Trophoblast cell (in vitro differentiated cells and primary cell): Measurements from ENCODE around the gene PSMB11.

Source experiments
- DNase-seq, 2 donors: peaks; one replicate each; pipeline ENCODE4 v3.0.0-alpha.2; 2016
- H2AFZ ChIP-seq: 2 replicates; pipeline ENCODE4 v1.6.1; 2013; ENCODE audit warnings: low read length, moderate library complexity, mild to moderate bottlenecking; ENCODE audit not compliant: insufficient read depth, poor library complexity
- H2AK5ac ChIP-seq: 2 replicates; pipeline ENCODE4 v1.6.1; 2013; ENCODE audit warnings: mild to moderate bottlenecking, low read length
- H2BK120ac ChIP-seq: 2 replicates; pipeline ENCODE4 v1.6.1; 2013; ENCODE audit warnings: low read length, mild to moderate bottlenecking, moderate library complexity; ENCODE audit not compliant: insufficient read depth, poor library complexity
- H2BK12ac ChIP-seq: 2 replicates; pipeline ENCODE4 v1.6.1; 2013; ENCODE audit warnings: mild to moderate bottlenecking, low read length, moderate library complexity
- H2BK5ac ChIP-seq: 2 replicates; pipeline ENCODE4 v1.6.1; 2013; ENCODE audit warnings: low read length, low read depth, moderate library complexity, mild to moderate bottlenecking; ENCODE audit not compliant: poor library complexity
- H3K14ac ChIP-seq: 2 replicates; pipeline ENCODE4 v1.6.1; 2013; ENCODE audit warnings: mild to moderate bottlenecking, low read length
- H3K18ac ChIP-seq: 2 replicates; pipeline ENCODE4 v1.6.1; 2013; ENCODE audit warnings: mild to moderate bottlenecking, low read length
- H3K23ac ChIP-seq: 2 replicates; pipeline ENCODE4 v1.6.1; 2013; ENCODE audit warnings: low read length
- H3K27ac ChIP-seq: 2 replicates; pipeline ENCODE4 v1.5.1; 2013; ENCODE audit warnings: low read depth, mild to moderate bottlenecking, inconsistent platforms, low read length, moderate library complexity
- H3K27me3 ChIP-seq: 2 replicates; pipeline ENCODE4 v1.6.1; 2013; ENCODE audit warnings: inconsistent platforms, mild to moderate bottlenecking, low read length, moderate library complexity; ENCODE audit not compliant: insufficient read depth
- H3K36me3 ChIP-seq, 2 experiments: 1 replicate in 1 of 2; 2 replicates in 1 of 2; pipeline ENCODE4 v1.6.1; 2013; ENCODE audit warnings: low read length in 2 of 2, mild to moderate bottlenecking in 2 of 2, moderate library complexity in 1 of 2; ENCODE audit not compliant: insufficient read depth in 2 of 2, control insufficient read depth in 1 of 2
- H3K4ac ChIP-seq: 2 replicates; pipeline ENCODE4 v1.6.1; 2013; ENCODE audit warnings: low read depth, mild to moderate bottlenecking, low read length, moderate library complexity
- H3K4me1 ChIP-seq, 2 experiments: 1 replicate in 1 of 2; 2 replicates in 1 of 2; pipeline ENCODE4 v1.6.1; 2013; ENCODE audit warnings: low read length in 2 of 2, mild to moderate bottlenecking in 2 of 2, moderate library complexity in 1 of 2; ENCODE audit not compliant: insufficient read depth in 2 of 2, control insufficient read depth in 1 of 2
- H3K4me2 ChIP-seq: 2 replicates; pipeline ENCODE4 v1.6.1; 2013; ENCODE audit warnings: inconsistent platforms, mild to moderate bottlenecking, low read length, moderate library complexity
- H3K4me3 ChIP-seq: 2 replicates; pipeline ENCODE4 v1.5.1; 2013; ENCODE audit warnings: mild to moderate bottlenecking, low read depth, low read length, inconsistent platforms
- H3K79me1 ChIP-seq: one replicate; pipeline ENCODE4 v1.6.1; 2013; ENCODE audit warnings: low read length
- H3K79me2 ChIP-seq: 2 replicates; pipeline ENCODE4 v1.6.1; 2013; ENCODE audit warnings: low read length, mild to moderate bottlenecking; ENCODE audit not compliant: control insufficient read depth, insufficient read depth, poor library complexity
- H3K9ac ChIP-seq: 2 replicates; pipeline ENCODE4 v1.6.1; 2013; ENCODE audit warnings: mild to moderate bottlenecking, low read length
- H3K9me3 ChIP-seq: 2 replicates; pipeline ENCODE4 v1.6.1; 2013; ENCODE audit warnings: low read depth, mild to moderate bottlenecking, control low read depth, inconsistent platforms, low read length; ENCODE audit not compliant: insufficient read depth
- H4K12ac ChIP-seq: 2 replicates; pipeline ENCODE4 v1.6.1; 2013; ENCODE audit warnings: low read depth, mild to moderate bottlenecking, low read length, moderate library complexity
- H4K8ac ChIP-seq: 2 replicates; pipeline ENCODE4 v1.6.1; 2013; ENCODE audit warnings: low read depth, mild to moderate bottlenecking, low read length, moderate library complexity
- H4K91ac ChIP-seq: one replicate; pipeline ENCODE4 v1.6.1; 2013; ENCODE audit warnings: low read depth, mild to moderate bottlenecking, low read length, moderate library complexity
- WGBS: extraction: QIAGEN DNeasy Blood & Tissue Kit; methylation state at CpG from one replicate; pipeline ENCODE4 v1.1.7; 2013; ENCODE audit warnings: missing lambda C conversion rate; ENCODE audit not compliant: insufficient read length, insufficient coverage; ENCODE audit errors: extremely low coverage; 5-methylcytosine and 5-hydroxymethylcytosine counted together

The PSMB11 gene

DNA sequence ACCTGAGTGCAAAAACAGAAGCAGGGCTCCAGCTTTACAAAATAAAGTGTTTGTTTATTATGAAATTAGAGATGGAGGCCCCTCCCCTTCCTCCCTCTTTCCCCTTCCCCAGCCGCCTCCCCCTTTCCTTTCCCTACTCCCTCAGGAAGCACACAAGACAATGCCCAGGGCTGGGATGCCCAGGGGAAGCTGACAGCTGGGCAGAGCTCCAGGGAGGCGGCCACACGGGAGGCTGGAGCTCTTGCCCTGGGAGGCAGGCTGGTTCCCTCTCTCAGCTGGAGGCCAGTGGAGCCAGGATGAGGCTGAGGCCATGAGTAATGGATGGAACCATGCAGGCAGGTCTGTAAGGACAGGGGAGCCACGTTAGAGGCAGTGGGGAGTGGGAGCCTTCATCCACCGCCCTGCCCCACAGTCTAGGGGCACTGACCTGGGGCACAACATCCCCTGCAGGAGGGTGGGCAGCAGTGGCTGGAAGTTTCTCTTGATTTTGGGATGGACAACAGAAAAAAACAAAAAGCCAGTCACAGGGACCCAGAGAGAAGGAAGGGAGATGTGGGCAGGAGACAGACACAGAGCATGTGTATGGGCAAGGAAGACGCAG, 5.1 kb downstream of the PSMB11 start:
- Histone ChIP-seq H3K18ac (no peak overlapping the region), H3K4ac (no peak overlapping the region), H3K9ac (no peak overlapping the region), H3K79me2 (no peaks in the 10 kb centered on the region), H3K23ac (no peak overlapping the region), H4K91ac (no peak overlapping the region), H4K12ac (no peak overlapping the region), H2AFZ (no peak overlapping the region), H2BK120ac (no peak overlapping the region), H4K8ac (no peak overlapping the region), H3K27me3 (no peaks in the 10 kb centered on the region), H3K36me3 (peaks cover 34 to 46% of the 10 kb centered on the region in 2 experiments), H3K4me3 (no peak overlapping the region), H2AK5ac (no peak overlapping the region), H2BK12ac (no peak overlapping the region), H2BK5ac (no peak overlapping the region), H3K9me3 (no peaks in the 10 kb centered on the region), H3K4me1 (no peaks in the 10 kb centered on the region), H3K79me1 (no peaks in the 10 kb centered on the region), H3K4me2 (no peak overlapping the region), H3K27ac (no peak overlapping the region), H3K14ac (no peak overlapping the region)
- WGBS = no CpG with 5 or more reads among the region's 6 CpGs
- no peak for DNase-seq

DNA sequence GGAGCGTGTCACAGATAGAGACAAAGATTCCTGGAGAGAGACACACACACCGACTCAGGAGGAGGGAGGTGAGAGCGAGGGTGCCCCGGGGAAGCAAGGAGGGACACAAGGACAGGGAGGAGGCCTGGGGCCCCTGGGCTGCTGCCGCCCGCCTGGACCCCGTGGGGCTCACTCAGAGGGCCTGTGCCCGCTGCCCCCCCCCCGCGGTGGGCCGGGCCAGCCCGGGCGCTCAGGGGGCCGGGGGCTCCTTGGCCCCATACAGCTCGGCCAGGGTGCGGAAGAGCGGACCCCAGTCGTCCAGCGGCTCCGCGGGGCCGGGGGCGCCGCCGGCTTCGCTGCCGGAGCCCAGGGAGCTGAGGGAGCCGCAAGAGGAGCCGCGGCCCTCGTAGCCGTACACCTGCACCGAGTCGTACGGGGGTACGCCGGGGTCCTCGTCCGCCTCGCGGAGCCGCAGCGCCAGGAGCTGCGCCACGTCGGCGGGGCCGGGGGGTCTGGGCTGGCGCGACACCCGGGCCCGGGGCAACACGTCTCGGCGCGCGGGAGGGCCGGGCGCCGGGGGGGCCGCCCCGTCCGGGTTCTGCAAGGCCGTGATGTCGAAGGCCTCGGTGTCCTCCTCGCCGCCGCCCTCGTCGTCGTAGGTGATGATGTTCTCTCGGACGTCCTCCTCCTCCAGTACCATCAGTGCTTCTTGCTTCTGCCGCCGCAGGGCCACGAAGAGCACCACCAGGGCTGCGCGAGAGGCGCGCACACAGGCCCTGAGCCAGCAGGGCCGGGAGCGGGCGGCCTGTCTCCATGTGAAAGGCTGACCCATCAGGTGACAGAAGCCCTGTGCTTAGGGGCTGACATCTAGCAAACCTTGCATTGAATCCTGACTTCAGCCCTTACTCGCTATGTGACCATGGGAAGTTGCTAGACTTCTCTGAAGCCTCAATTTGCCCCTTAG, 6.0 kb downstream of the PSMB11 start:
- Histone ChIP-seq H3K4me3 (no peak overlapping the region), H3K23ac (no peak overlapping the region), H2BK12ac (no peak overlapping the region), H3K36me3 (peaks cover 41 to 55% of the 10 kb centered on the region in 2 experiments), H2BK5ac (no peak overlapping the region), H3K4me2 (no peak overlapping the region), H3K79me1 (no peaks in the 10 kb centered on the region), H3K9me3 (no peaks in the 10 kb centered on the region), H4K12ac (no peak overlapping the region), H4K8ac (no peak overlapping the region), H3K79me2 (no peaks in the 10 kb centered on the region), H3K27me3 (no peaks in the 10 kb centered on the region), H3K9ac (no peak overlapping the region), H3K4ac (no peak overlapping the region), H4K91ac (no peak overlapping the region), H3K14ac (no peak overlapping the region), H2AFZ (no peak overlapping the region), H2AK5ac (no peak overlapping the region), H3K4me1 (no peaks in the 10 kb centered on the region), H3K18ac (no peak overlapping the region), H3K27ac (no peak overlapping the region), H2BK120ac (no peak overlapping the region)
- WGBS = no CpG with 5 or more reads among the region's 85 CpGs
- no peak for DNase-seq

DNA sequence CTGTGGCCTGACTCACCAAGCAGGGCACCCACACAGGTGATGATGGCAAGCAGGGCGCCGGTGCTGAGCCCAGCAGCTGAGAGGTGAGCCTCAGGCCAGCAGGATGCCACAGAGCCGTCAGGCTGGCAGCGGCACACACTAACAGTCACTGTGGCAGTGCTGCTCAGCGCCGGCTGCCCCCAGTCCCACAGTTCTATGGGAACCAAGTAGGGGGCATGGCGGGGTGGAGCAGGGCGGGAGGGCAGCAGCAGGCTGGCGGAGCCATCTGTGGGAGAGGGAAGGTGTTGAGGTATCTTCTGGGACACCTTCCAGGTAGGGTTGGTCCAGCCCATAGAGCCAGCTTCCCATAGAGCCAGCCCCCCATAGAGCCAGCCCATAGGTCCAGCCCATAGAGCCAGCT, 7.0 kb downstream of the PSMB11 start:
- Histone ChIP-seq H4K12ac (no peak overlapping the region), H2BK120ac (no peak overlapping the region), H2AFZ (no peak overlapping the region), H3K4me3 (no peak overlapping the region), H2BK12ac (no peak overlapping the region), H3K4me1 (no peaks in the 10 kb centered on the region), H3K23ac (no peak overlapping the region), H4K91ac (no peak overlapping the region), H3K9me3 (peaks cover 1% of the 10 kb centered on the region), H3K27ac (no peak overlapping the region), H3K4ac (no peak overlapping the region), H3K36me3 (peaks cover 50 to 65% of the 10 kb centered on the region in 2 experiments), H2BK5ac (no peak overlapping the region), H3K9ac (no peak overlapping the region), H3K79me1 (no peaks in the 10 kb centered on the region), H3K18ac (no peak overlapping the region), H3K14ac (no peak overlapping the region), H4K8ac (no peak overlapping the region), H3K27me3 (no peaks in the 10 kb centered on the region), H2AK5ac (no peak overlapping the region), H3K4me2 (no peak overlapping the region), H3K79me2 (no peaks in the 10 kb centered on the region)
- no peak for DNase-seq
- no CpG with 5 or more reads among the region's 9 CpGs for WGBS

DNA sequence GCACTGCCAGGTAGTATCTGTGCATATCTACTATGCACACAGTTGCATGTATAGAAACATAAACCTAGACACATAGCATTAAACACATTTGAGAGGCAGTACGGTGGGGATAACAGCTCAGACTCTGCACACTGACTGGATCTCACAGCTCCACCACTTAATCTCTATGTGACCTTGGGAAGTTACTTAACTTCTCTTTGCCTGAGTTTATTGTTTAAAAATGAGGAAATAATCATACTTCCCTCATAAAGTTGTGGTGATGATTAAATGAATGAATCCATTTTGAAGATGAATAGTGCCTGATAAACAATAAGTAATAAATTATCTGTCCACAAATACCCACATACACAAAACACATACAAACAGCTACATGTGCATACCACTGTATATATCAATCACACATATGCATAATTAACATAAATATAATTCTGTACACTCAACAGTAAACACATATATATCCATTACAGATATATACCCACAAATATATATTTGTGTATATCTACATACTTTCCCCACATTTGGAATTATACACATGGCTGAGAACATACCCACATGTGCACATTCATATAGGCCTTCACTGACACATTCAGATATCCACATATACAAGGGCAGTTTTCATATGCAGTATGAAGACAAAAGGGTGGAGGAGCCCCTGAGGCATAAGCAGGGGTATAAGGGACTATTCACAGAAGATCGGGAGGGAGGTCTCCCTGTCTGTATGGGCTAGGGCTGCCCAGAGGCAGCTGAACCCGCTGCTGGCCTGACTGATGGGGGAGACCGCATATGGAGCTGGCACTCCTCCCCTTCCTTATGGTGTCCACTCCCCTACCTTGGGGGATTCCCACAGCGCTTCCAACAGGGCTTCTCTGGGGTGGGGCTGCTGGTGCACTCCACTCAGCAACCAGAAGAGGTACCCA, 9.4 kb downstream of the PSMB11 start:
- H3K27me3 ChIP-seq = no peaks in the 10 kb centered on the region
- H3K27ac ChIP-seq = no peak overlapping the region
- H3K14ac ChIP-seq = no peak overlapping the region
- H3K4me2 ChIP-seq = no peak overlapping the region
- no peak overlapping the region for H4K12ac ChIP-seq
- no peak for DNase-seq
- no peak overlapping the region for H2BK120ac ChIP-seq
- H3K9me3 ChIP-seq = peaks cover 3% of the 10 kb centered on the region
- H3K4ac ChIP-seq = no peak overlapping the region
- no peak overlapping the region for H2BK12ac ChIP-seq
- no CpG with 5 or more reads among the region's 5 CpGs for WGBS
- H3K79me1 ChIP-seq = no peaks in the 10 kb centered on the region
- no peak overlapping the region for H2AK5ac ChIP-seq
- peaks cover 61 to 78% of the 10 kb centered on the region in 2 experiments for H3K36me3 ChIP-seq
- no peak overlapping the region for H3K18ac ChIP-seq
- no peak overlapping the region for H2BK5ac ChIP-seq
- no peak overlapping the region for H4K91ac ChIP-seq
- no peaks in the 10 kb centered on the region for H3K79me2 ChIP-seq
- H3K9ac ChIP-seq = no peak overlapping the region
- H4K8ac ChIP-seq = no peak overlapping the region
- no peak overlapping the region for H2AFZ ChIP-seq
- peaks cover 3 to 10% of the 10 kb centered on the region in 2 experiments for H3K4me1 ChIP-seq
- no peak overlapping the region for H3K4me3 ChIP-seq
- H3K23ac ChIP-seq = no peak overlapping the region
